Sigmoid colon (tissue), 7 donors: ENCODE results near the gene ERFE. TPM values are rescaled to one million over a fixed set of nuclear protein-coding genes. Genes with fewer than 3 reads are reported as not detected.

Experiments used
- DNase-seq: peaks from one replicate; pipeline ENCODE4 v3.0.0-alpha.2; 2019
- H3K27ac ChIP-seq, 4 donors: fragments of 200-600 bp; sonication (generic); one replicate each; pipeline ENCODE4 v1.5.1; 2016 to 2019; ENCODE audit warnings: mild to moderate bottlenecking in 1 of 4
- H3K27me3 ChIP-seq, 3 donors: fragments of 200-600 bp; sonication (generic); one replicate each; pipeline ENCODE4 v1.5.1; 2019; ENCODE audit warnings: mild to moderate bottlenecking in 1 of 3
- H3K36me3 ChIP-seq, 4 donors: fragments of 200-600 bp; sonication (generic); one replicate each; pipeline ENCODE4 v1.5.1; 2016 to 2019
- H3K4me1 ChIP-seq, 4 donors: fragments of 200-600 bp; sonication (generic); one replicate each; pipeline ENCODE4 v1.5.1; 2017 to 2019
- H3K4me3 ChIP-seq, 4 donors: fragments of 200-600 bp; sonication (generic); one replicate each; pipeline ENCODE4 v1.5.1; 2017 to 2019; ENCODE audit warnings: mild to moderate bottlenecking in 2 of 4, moderate library complexity in 1 of 4
- H3K9me3 ChIP-seq, 4 donors: fragments of 200-600 bp in 3 of 4; sonication (generic) in 3 of 4; one replicate each; pipeline versions ENCODE4 v1.5.1 to v1.6.1; 2013 to 2019
- CTCF ChIP-seq, 4 experiments: fragments of 450-650 bp in 3 of 4; fragments of 200-600 bp in 1 of 4; IDR thresholded peaks; one replicate each; pipeline ENCODE4 v1.5.1; 2016 to 2019; ENCODE audit warnings: antibody characterized with exemption in 4 of 4, mild to moderate bottlenecking in 3 of 4, moderate library complexity in 2 of 4
- EP300 ChIP-seq, 4 donors: sonication (generic); formaldehyde crosslinking; IDR thresholded peaks; one replicate each; pipeline ENCODE4 v1.6.1; 2017; ENCODE audit warnings: antibody characterized with exemption in 4 of 4
- POLR2A ChIP-seq, 2 donors: fragments of 450-650 bp; IDR thresholded peaks; one replicate each; pipeline ENCODE4 v1.6.1; 2016; ENCODE audit warnings: antibody characterized with exemption in 2 of 2, mild to moderate bottlenecking in 2 of 2, moderate library complexity in 2 of 2
- POLR2AphosphoS5 ChIP-seq, 4 donors: sonication (generic); formaldehyde crosslinking; IDR thresholded peaks; one replicate each; pipeline ENCODE4 v1.6.1; 2017; ENCODE audit warnings: antibody characterized with exemption in 4 of 4
- WGBS, 2 donors: extraction: QIAGEN DNeasy Blood & Tissue Kit; methylation state at CpG; one replicate each; pipeline ENCODE4 v1.1.7; 2013; 5-methylcytosine and 5-hydroxymethylcytosine counted together
- intact Hi-C: fragments of 100-400 bp; cut with DNase I; formaldehyde crosslinking; loops from one replicate; pipeline ENCODE4 v1.15.1; 2023
- polyA plus RNA-seq, 3 donors: library from polyadenylated mRNA; stranded (reverse); fragments of 200-250 nt; gene quantifications; one replicate each; pipeline ENCODE4 v1.2.3, GENCODE V29; 2013
- total RNA-seq, 4 donors: library from RNA; depleted of rRNA; stranded (reverse); fragments of >200 nt; gene quantifications; one replicate each; pipeline ENCODE4 v1.1.0, GENCODE V29; 2016
- donor health status: healthy with polysubstance abuse.
- donor health status: Bipolar disorder and iron deficiency.
- donor health status: healthy.

Gene ERFE
- total and polyA plus RNA-seq, 7 donors = 0.42 to 0.71 (median 0.49) TPM; not detected in 4

- Histone ChIP-seq H3K4me1 (no peaks in the 10 kb centered on the region), H3K27ac (no peak overlapping the region), H3K27me3 (peaks cover 0 to 4% (median 4%) of the 10 kb centered on the region in 3 donors), H3K36me3 (no peaks in the 10 kb centered on the region), H3K9me3 (no peaks in the 10 kb centered on the region), H3K4me3 (no peak overlapping the region)
- no peak for TF ChIP-seq POLR2AphosphoS5 (IDR thresholded peaks at IDR 0.05)
- TF ChIP-seq POLR2A (IDR thresholded peaks at IDR 0.05) = no peak
- no peak for TF ChIP-seq CTCF (IDR thresholded peaks at IDR 0.05)
- no peak for TF ChIP-seq EP300 (IDR thresholded peaks at IDR 0.05)
- 91 to 93% methylated on average over 21 of the region's 21 CpGs for WGBS, 2 donors
- intact Hi-C loops = no loop called here
- no peak for DNase-seq
These were observed 42.2 kb upstream of the ERFE start for GRCh38 chr2:238116298-238117198.

DNA sequence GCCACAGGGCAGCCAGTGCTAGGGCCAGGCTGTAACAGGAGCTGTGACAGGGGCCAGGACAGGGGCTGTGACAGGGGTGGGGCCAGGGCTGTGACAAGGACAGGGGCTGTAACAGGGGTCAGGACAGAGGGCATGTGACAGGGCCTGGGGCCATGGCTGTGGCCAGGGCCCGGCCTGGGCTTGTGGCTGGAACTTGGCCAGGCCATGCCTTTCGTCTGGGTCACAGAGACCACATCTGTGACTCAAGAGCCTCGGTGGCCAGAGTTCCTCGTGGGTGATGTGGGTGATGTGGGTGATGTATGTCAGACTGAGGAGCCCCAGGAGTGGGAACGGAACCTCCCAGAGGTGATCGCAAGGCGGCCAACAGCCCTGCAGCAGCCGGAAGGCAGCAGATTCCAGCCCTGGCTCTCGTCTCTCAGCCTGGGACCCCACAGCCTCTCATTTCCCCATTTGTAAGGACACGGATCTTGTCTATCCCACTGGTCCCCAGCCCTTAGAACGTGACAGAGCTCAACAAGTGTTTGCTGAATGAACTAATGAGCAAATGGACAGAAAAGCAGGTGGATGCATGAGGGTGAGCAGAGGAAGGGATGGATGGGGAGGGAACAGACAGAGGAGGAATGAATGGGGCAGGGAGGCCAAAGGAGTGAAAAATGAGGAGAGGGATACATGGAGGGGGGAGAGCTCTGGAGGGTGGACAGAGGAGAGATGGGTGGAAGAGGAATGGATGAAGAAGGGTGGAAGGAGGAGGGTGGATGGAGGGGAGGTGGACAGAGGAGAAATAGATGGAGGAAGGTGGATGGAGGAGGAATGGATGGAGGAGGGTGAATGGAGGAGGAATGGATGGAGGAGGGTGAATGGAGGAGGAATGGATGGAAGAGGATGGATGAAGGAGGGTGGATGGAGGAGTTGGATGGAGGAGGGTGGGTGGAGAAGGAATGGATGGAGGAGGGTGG is 41.3 kb upstream of the ERFE start:
- DNase-seq = no peak
- 74 to 79% methylated on average over 11 of the region's 11 CpGs for WGBS, 2 donors
- intact Hi-C loops = no loop called here

GRCh38 chr2:238119756-238120462 is 38.9 kb upstream of the ERFE start:
- no peak for DNase-seq
- Histone ChIP-seq H3K9me3 (no peaks in the 10 kb centered on the region), H3K36me3 (no peaks in the 10 kb centered on the region), H3K4me1 (no peaks in the 10 kb centered on the region), H3K27ac (no peak overlapping the region), H3K27me3 (peaks cover 0 to 4% (median 4%) of the 10 kb centered on the region in 3 donors), H3K4me3 (no peak overlapping the region)
- intact Hi-C loops = no loop called here
- no peak for TF ChIP-seq POLR2A (IDR thresholded peaks at IDR 0.05)
- TF ChIP-seq CTCF (IDR thresholded peaks at IDR 0.05) = no peak
- no peak for TF ChIP-seq EP300 (IDR thresholded peaks at IDR 0.05)
- no peak for TF ChIP-seq POLR2AphosphoS5 (IDR thresholded peaks at IDR 0.05)
- 27 to 51% methylated on average over 15 of the region's 15 CpGs for WGBS, 2 donors

More for the DNA sequence above, 41.3 kb upstream of the ERFE start:
- Histone ChIP-seq H3K27me3 (peaks cover 0 to 4% (median 4%) of the 10 kb centered on the region in 3 donors), H3K27ac (no peak overlapping the region), H3K36me3 (no peaks in the 10 kb centered on the region), H3K9me3 (no peaks in the 10 kb centered on the region), H3K4me3 (no peak overlapping the region), H3K4me1 (no peaks in the 10 kb centered on the region)
- TF ChIP-seq POLR2A (IDR thresholded peaks at IDR 0.05) = no peak

DNA sequence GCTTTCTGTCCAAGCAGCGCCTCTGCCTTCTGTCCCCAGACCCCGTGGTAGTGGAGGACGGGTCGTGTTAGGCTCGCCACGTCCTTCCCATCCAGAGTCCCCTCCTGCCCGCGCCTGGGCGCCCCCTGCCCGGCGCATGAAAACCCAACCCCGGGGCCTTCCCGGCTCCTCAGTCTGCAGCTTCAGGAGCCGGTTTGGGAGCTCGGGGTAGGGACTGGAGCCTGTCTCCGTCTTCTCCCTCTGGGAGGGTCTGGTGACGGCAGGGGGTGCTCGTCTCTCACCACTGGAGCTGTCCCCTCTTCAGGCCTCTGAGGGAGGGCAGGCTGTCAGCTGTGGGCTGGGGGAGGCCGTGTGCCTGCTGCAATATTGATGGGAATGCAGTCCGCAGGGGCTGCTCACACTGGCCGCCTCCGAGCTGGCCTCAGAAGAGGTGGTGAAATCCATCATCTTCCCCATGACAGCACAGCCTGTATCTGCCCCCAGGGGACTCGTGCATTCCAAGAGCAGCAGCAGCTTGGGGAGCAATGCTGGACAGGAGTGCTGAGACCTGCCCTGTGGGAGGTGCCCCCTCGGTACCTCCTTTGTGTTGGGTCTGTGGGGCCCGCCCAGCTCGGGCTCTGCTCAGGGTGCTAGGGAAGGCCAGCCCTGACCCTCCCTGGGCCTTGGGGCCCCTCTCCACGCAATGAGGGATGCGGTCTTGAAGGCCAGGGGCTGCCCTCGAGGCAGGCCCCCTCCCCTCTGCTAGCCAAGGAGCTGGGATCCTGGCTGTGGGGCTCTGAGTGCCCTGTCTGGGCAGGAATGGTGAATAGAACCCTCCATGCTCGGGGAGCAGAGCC is 38.1 kb upstream of the ERFE start:
- DNase-seq = no peak
- H3K36me3 ChIP-seq = no peaks in the 10 kb centered on the region
- no peaks in the 10 kb centered on the region for H3K4me1 ChIP-seq
- no peak for TF ChIP-seq CTCF (IDR thresholded peaks at IDR 0.05)
- no peak for TF ChIP-seq POLR2AphosphoS5 (IDR thresholded peaks at IDR 0.05)
- TF ChIP-seq EP300 (IDR thresholded peaks at IDR 0.05) = no peak
- peaks cover 0 to 4% (median 4%) of the 10 kb centered on the region in 3 donors for H3K27me3 ChIP-seq
- H3K9me3 ChIP-seq = no peaks in the 10 kb centered on the region
- no peak overlapping the region for H3K4me3 ChIP-seq
- H3K27ac ChIP-seq = no peak overlapping the region
- 35 to 48% methylated on average over 30 of the region's 30 CpGs for WGBS, 2 donors
- intact Hi-C loops = no loop called here
